A172 (cell line): ENCODE data around the gene RAB43. TPM values are rescaled to one million over a fixed set of nuclear protein-coding genes. Genes with fewer than 3 reads are reported as not detected.

Experiments used
- DNase-seq: peaks from one replicate; pipeline ENCODE4 v3.0.0-alpha.2; 2015; ENCODE audit warnings: low spot score
- total RNA-seq: library from RNA; depleted of rRNA; stranded (reverse); fragments of >200 nt; shearing (Covaris generic); gene quantifications from 2 replicates; pipeline ENCODE4 v1.2.3, GENCODE V29; 2014

RAB43 gene
- total RNA-seq, 1 experiment from 2014 or later = 19.8 TPM

- DNase-seq = no peak
Observed at GRCh38 chr3:129061023-129061887, 60.3 kb downstream of the RAB43 start.

- no peak for DNase-seq
Observed at GRCh38 chr3:129060276-129061022, 61.2 kb downstream of the RAB43 start, which contains the start of gene GP9. Gene GP9, plus strand, starts transcription at chr3:129060779. Its CDS starts 961 bp downstream, at chr3:129061740.

GRCh38 chr3:129059311-129059958, 62.2 kb downstream of the RAB43 start:
- no peak for DNase-seq

- no peak for DNase-seq
Observed at GRCh38 chr3:129058441-129059200, 63.0 kb downstream of the RAB43 start.

- no peak for DNase-seq
Observed at GRCh38 chr3:129057249-129057648, 64.4 kb downstream of the RAB43 start.

- no peak for DNase-seq
Observed at GRCh38 chr3:129056451-129057173, 65.0 kb downstream of the RAB43 start.

GRCh38 chr3:129054605-129055104, 66.9 kb downstream of the RAB43 start:
- DNase-seq = no peak

GRCh38 chr3:129052675-129053074, 68.9 kb downstream of the RAB43 start:
- no peak for DNase-seq

GRCh38 chr3:129051871-129052340, 69.7 kb downstream of the RAB43 start:
- DNase-seq = peak; percentile 30

GRCh38 chr3:129050556-129051295, 70.9 kb downstream of the RAB43 start:
- no peak for DNase-seq

- DNase-seq = no peak
Observed at GRCh38 chr3:129047553-129047839, 74.1 kb downstream of the RAB43 start.

GRCh38 chr3:129046732-129047552, 74.7 kb downstream of the RAB43 start:
- no peak for DNase-seq

GRCh38 chr3:129046037-129046731, 75.4 kb downstream of the RAB43 start:
- no peak for DNase-seq

- no peak for DNase-seq
Observed at GRCh38 chr3:129045675-129046036, 75.9 kb downstream of the RAB43 start.

- no peak for DNase-seq
Observed at GRCh38 chr3:129040579-129041300, 80.9 kb downstream of the RAB43 start.

GRCh38 chr3:129040039-129040336, 81.6 kb downstream of the RAB43 start:
- DNase-seq = no peak

- no peak for DNase-seq
Observed at GRCh38 chr3:129039271-129040038, 82.1 kb downstream of the RAB43 start.
